ENCODE measurements around the gene NCAM1.
"Not testable (repeated sequence)": the region's sequence is repeated elsewhere in the genome, so short reads cannot be mapped to it uniquely, and the experiment has no call there.

NCAM1 gene

GRCh38 chr11:113283881-113284280 lies 322.7 kb downstream of the NCAM1 start:
- DNase-seq: no peak

GRCh38 chr11:113286009-113286408 lies 324.8 kb downstream of the NCAM1 start:
- DNase-seq: no peak

DNA sequence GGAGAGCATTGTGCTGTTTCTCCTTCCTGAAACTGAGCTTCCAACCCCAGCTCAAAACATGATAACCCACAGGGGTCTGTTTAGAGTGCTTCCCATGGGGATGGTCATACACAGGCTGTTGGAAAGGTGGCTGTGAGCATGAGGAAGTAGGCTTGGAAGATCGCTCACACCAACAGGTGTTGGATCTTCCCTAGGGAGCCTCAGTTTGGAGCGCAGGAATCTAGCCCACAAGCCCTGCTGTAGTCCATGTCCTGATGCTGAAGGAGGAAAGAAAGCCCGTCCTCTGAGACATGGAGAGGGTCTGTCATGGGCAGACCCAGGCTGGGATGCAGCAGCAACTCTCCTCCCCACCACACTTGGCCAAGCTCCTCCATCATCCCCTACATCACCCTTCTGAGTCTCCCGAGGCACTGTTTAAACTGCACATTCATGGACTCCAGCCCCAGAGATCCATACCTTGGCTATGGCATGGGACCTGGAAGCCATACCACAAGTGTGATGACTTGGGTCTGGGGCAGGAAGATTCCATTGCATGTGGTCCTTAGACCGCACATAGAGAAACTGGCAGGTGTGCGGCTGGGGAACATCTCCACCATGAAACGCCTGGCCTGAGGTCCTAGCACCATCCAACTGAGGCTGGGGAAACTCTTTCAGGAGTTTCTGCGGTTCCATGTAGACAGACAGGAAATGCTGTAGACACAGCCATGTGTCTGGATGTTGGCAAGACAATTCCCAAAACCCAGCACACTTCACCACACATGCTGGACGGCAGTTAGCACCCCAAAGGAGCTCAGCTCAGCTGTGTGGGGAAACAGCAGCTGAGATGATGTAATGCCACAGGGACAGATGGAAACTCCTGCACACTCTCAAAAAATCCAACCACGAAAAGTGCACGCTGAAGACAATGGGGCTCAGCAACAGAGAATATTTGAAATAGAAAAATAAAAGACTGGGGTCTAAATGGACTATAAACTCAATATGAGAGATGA lies 325.6 kb downstream of the NCAM1 start:
- DNase-seq: no peak

- DNase-seq: no peak
Measured at GRCh38 chr11:113287801-113288200, 326.6 kb downstream of the NCAM1 start.

DNA sequence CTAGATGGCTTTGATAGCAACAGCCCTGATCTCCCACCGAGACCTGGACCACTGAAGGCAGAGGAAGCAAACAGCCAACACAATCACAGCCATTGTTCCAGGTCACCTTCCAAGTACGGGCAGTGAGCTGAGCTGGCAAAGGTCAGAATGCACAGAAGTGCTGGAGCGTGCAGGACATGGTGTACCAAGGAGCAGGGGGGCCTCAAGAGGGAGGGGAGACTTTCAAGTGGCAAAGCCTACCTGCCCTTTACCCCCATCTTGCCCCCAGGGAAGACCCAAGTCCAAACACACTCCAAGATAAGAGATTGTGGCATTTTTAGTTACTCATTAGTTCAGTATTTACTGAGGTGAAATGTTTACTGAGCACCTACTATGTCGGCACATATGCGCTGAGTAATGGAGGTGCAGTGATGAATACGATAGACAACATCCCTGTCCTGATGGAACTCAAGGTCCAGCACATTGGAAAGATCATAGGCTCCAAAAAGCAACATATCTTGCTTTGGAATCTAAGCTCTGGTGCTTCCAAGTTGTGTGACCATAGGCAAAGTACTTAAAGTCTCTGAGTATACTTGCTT lies 327.2 kb downstream of the NCAM1 start:
- no peak for DNase-seq

DNA sequence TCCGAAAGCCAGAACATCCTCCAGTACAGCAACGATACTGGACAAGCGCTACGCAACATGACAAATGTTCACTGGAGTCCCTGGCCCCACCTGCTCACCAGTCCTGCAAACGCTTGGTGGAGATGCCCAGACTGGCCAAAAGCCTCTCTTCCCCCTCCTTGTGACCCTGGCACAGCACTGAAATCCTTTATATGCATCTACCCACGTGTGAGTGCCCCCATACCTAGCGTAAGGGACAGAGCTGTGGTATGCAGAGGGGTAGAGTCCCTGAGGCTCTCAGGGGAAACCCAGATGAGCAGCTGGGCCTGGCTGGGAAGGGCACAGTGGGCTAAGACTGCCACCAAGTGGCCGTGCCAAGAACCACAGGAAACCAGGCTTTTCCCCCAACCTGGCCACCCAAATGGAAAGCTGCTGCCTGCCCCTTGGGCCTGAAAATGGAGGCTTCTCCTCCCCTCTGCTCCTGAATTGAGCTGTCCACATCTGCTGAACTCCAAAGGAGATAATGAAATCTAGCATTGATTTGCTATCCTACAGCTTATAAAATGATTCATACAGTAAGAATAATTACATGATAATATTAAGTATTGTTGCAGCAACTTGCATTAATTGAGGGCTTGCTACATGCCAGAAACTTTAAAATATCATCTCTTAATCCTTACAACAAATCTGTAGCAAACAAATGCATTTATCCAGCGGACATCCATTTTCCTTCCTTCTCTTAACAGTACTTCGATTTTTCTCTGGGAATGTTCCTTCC lies 328.4 kb downstream of the NCAM1 start:
- DNase-seq: no peak

GRCh38 chr11:113293936-113294335 lies 332.7 kb downstream of the NCAM1 start:
- no peak for DNase-seq

GRCh38 chr11:113295993-113296392 lies 334.8 kb downstream of the NCAM1 start:
- DNase-seq: no peak

DNA sequence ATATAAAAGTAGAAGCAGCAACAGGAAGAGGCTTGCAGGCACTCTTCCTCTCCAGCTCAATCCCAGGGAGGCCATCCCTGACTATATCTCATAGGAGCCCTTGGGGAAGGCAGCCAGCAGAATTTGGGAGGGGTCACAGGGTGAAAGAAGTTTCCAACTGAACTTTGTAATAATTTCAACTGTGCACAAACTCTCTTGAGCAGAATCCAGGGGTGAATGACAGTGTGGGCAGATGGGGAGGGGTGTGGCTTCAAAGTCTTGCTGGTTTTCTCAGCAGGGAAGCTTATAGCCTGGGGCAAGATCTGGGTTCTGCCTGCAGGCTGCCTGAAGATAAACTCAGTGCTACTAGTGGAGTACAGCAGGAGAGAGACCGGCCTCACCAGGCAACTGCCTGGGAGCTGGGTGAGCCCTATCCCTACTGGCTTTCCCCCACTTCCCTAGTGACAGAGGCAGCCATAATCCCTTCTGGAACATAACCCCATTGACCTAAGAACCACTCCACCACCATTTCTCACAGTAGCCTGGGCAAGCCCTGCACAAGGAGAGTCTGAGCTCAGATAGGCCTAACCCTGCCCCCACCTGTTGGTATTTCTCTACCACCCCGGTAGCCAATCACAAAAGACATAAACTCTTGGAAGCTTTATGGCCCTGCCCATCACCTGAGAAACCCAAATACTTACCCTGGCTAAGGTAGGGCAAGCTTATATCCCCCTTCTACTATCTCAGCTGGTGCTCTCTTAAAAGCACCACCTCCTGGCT lies 335.4 kb downstream of the NCAM1 start:
- no peak for DNase-seq

DNA sequence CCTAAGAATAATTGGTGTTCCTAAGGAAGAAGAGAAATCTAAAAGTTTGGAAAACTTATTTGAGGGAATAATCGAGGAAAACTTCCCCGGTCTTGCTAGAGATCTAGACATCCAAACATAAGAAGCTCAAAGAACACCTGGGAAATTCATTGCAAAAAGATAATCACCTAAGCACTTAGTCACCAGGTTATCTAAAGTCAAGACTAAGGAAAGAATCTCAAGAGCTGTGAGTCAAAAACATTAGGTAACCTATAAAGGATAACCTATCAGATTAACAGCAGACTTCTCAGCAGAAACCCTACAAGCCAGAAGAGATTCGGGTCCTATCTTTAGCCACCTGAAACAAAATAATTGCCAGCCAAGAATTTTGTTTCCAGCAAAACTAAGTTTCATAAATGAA lies 337.3 kb downstream of the NCAM1 start:
- DNase-seq: not testable (repeated sequence)

- DNase-seq: no peak
Measured at GRCh38 chr11:113304916-113305315, 343.7 kb downstream of the NCAM1 start.

DNA sequence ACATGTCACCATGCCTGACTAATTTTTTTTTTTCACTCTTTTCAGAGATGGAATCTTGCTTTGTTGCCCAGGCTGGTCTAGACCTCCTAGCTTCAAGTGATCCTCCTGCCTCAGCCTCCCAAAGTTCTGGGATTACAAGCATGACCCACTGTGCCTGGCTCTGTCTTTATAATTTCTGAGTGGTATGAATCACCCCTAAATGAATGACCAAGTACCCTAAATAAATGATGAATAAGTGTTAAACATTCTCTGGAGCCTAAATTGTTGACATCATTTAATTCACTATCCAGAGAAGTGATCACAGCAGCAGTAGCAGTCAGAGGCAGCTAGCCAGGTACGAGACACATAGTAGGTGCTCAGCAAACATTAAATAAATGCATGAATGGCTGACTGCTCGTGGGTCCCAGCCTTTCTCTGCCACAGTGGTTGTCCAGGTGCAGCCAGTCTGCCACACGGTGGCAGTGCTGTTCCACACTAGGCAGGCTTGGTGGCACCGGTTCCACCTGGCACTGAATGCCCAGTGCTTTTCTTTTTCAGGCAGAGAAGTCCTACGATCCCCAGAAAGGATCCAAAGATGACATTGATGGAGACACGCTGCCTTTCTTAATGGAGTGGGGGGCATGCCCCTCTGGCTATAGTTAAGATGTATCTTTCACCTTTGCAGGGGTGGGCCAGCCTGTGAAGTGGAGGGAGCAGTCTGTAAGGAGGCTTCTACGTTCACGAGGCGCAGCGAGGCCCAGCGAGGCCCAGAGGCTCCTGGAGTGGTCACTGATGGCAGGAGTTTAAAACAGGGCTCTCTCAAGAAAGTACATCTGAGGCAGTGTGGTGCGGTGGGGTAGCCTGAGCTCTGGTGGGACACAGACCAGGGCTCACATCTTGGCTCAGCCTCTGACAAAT lies 344.5 kb downstream of the NCAM1 start:
- DNase-seq: no peak

- DNase-seq: no peak
Measured at GRCh38 chr11:113308601-113309000, 347.4 kb downstream of the NCAM1 start.

GRCh38 chr11:113311536-113311935 lies 350.3 kb downstream of the NCAM1 start:
- no peak for DNase-seq

GRCh38 chr11:113313601-113314000 lies 352.4 kb downstream of the NCAM1 start:
- no peak for DNase-seq

DNA sequence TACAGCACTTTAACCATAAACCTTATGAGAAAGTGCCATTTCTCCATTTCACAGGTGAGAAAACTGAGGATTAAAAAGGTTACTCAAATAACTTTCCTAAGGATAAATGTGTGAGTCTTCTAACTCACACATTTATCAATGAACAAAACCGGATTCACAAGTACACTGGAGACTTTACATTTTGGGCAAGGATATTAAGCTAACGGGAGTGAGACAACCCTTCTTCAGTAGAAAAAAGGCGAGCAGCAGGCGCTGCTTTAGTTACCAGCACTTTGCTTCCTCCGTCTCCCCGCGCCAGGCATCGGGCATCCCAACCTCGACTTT lies 352.8 kb downstream of the NCAM1 start:
- DNase-seq: no peak

DNA sequence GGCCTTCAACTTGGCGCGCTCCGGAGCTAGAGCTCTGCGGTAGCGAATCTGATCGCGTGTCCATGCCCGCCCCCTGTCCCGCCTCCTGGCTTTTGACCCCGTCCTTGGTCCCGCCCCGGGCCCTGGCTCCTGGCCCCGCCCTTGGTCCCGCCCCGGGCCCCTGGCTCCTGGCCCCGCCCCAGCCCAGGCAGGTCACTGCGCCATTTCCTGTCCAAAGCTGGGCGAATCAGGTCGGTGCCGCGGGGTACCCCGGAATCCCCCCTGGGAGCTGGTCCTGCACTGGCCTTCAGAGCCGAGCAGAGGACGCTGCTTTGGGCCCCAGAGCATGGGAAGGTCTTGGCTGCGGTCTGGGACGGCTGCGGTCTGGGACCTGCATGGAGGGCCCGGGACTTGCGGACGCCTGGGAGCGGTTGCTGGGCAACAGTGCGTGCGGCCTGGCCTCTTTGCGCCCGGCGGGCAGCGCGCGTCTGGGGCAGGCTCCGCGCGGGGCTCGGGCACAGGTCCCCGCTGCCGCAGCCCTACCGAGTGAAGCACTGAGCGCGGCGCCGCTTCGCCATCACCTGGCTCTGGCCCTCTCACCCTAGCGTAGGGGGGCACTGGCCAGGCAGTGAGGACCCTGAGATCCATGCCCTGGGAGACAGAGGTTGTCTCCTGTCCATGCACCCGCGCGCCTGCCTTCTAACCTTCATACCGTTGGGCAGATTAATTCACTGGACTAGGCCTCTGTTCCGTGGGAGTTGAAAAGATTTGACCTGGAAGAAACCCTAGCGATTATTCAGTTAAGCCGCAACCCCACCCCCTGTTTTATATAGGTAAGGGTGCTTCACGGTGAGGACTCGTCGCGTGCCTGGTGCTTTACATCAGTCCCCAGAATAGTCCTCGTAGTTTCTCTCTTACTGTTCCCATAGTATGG lies 353.4 kb downstream of the NCAM1 start, which contains the start of gene TTC12:
TSS of gene TTC12 (plus strand) at position 195 of the 913 bp plus-strand sequence. CDS start 1,675 bp downstream, outside the sequence.
- DNase-seq: no peak

GRCh38 chr11:113315811-113316210 lies 354.6 kb downstream of the NCAM1 start:
- DNase-seq: no peak

DNA sequence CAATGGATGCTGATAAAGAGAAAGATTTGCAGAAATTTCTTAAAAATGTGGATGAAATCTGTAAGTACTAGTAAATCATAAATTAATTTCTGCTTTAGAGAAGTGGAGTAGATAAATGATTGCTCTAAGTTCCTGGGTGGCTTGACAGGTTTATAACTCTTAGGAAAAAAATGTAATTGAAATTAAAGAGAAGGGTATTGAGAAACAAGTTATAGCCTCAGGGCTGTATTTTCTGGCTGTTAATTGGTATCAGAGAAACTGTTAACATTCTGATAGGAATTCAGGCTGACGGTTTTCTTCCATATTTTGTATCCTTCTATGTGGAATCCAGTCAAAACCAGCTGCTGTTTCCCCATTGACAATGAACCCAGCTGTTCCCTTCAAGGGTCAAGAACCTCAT lies 355.0 kb downstream of the NCAM1 start:
- no peak for DNase-seq

DNA sequence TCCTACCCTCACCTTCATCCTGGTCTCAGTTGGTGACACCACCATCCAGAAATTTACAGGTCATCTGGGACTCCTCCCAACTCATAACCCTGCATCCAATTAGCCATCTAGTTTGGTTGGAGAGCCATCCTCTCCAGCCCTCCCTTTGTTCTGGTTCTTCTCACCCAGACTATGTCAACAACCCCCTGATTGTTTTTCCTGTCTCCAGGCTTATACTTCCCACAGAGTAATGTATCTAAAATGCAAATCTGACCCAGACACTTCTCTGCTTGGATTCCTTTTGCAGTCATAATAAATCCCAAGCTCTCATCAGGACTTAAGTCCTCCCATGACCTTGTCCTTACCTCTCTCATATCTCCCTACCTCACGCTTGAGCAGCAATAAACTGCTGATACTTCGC lies 356.1 kb downstream of the NCAM1 start:
- DNase-seq: no peak

DNA sequence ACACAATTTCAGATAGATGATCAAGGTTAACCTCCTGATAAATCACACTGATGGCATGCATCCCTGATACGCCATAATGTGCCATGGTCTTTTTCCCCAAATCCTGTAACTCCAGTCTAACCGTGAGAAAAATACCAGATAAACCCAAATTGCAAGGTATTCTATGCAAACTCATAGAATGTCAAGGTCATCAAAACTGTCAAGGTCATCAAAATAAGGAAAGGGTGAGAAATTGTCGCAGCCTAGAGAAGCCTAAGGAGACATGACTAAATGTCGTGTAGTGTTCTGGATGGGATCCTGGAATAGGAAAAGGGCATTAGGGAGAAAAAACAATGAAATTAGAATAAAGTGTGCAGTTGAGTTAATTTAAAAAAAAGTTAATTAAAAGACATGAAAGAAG lies 357.9 kb downstream of the NCAM1 start:
- no peak for DNase-seq
